Measurements from ENCODE around the gene AMD1.

AMD1 gene

GRCh38 chr6:110934381-110934898, 59.9 kb downstream of the AMD1 start:
- DNase-seq (ENCODE audit: low read depth in 1 of 2, low spot score in 1 of 2): no peak

- DNase-seq (ENCODE audit: low read depth in 1 of 2, low spot score in 1 of 2): no peak
These were observed 60.6 kb downstream of the AMD1 start for GRCh38 chr6:110935171-110935570.

- no peak for DNase-seq (ENCODE audit: low read depth in 1 of 2, low spot score in 1 of 2)
These were observed 63.6 kb downstream of the AMD1 start for GRCh38 chr6:110938171-110938570.

GRCh38 chr6:110939429-110940200, 65.0 kb downstream of the AMD1 start:
- DNase-seq (ENCODE audit: low read depth in 1 of 2, low spot score in 1 of 2): no peak

GRCh38 chr6:110944681-110945151, 70.1 kb downstream of the AMD1 start:
- DNase-seq (ENCODE audit: low read depth in 1 of 2, low spot score in 1 of 2): peak in 1 of 2 donors; percentile 10

Measured in stimulated activated CD4-positive, alpha-beta T cell treated with anti-CD3 and anti-CD28 coated beads, Interleukin-15, amount 100 ng/mL, for 1 hour (primary cell).